K562 (cell line): ENCODE results near the gene DGKZ. TPM values are rescaled to one million over a fixed set of nuclear protein-coding genes. Genes with fewer than 3 reads are reported as not detected.

Experiments
- BCOR ChIP-seq: fragments of 450-650 bp; IDR thresholded peaks from 2 replicates; pipeline ENCODE4 v1.6.1; 2016
- CCNT2 ChIP-seq: IDR thresholded peaks from 2 replicates; pipeline ENCODE4 v1.6.1; 2011; ENCODE audit warnings: borderline replicate concordance, low read depth, mild to moderate bottlenecking, moderate library complexity, mixed read lengths, low read length; ENCODE audit not compliant: insufficient read length; ENCODE audit errors: extremely low read depth
- CHD2 ChIP-seq: IDR thresholded peaks from 2 replicates; pipeline ENCODE4 v1.6.1; 2011; ENCODE audit warnings: low read depth, low read length
- FOXP1 ChIP-seq: sonication (generic); formaldehyde crosslinking; IDR thresholded peaks from 2 replicates; pipeline ENCODE4 v1.8.0; 2022; ENCODE audit warnings: mild to moderate bottlenecking, missing genetic modification reagents
- HOMEZ ChIP-seq: fragments of 250-450 bp; sonication (Bioruptor Pico); IDR thresholded peaks from 2 replicates; pipeline ENCODE4 v1.4.0; 2020; ENCODE audit warnings: mild to moderate bottlenecking, moderate library complexity
- NBN ChIP-seq: fragments of 450-650 bp; IDR thresholded peaks from 2 replicates; pipeline ENCODE4 v1.6.1; 2016; ENCODE audit warnings: low read depth, mild to moderate bottlenecking
- PHB ChIP-seq: fragments of 250-450 bp; sonication (Bioruptor Pico); IDR thresholded peaks from 2 replicates; pipeline ENCODE4 v1.5.0; 2021
- TBP ChIP-seq: optimal IDR thresholded peaks from 2 replicates; pipeline ENCODE3; 2011; ENCODE audit warnings: low read depth, low read length, improper control_type of control experiment
- XRCC3 ChIP-seq: fragments of 450-650 bp; IDR thresholded peaks from 2 replicates; pipeline ENCODE4 v1.6.1; 2017; ENCODE audit warnings: mild to moderate bottlenecking, moderate library complexity
- ZFP36 ChIP-seq: fragments of 150-350 bp; IDR thresholded peaks from 2 replicates; pipeline ENCODE4 v1.6.1; 2018; ENCODE audit warnings: low read length, low read depth; ENCODE audit not compliant: partially characterized antibody
- ZNF407 ChIP-seq: fragments of 450-650 bp; IDR thresholded peaks from 2 replicates; pipeline ENCODE4 v1.6.1; 2016; ENCODE audit warnings: low read depth
- polyA plus RNA-seq, 8 experiments: library from polyadenylated mRNA; depleted of rRNA in 4 of 8; stranded (reverse) in 5 of 8; unstranded in 3 of 8; fragments of >200 nt; fragmentation: Nextera tagmentation in 2 of 8; fragmentation: Illumina TruSeq in 1 of 8; extraction: Ambion mirVana in 2 of 8; extraction: Trizol in 1 of 8; gene quantifications; 2 replicates each; pipeline versions ENCODE4 v1.2.1 to v1.2.3, GENCODE V29; 2011 to 2014; ENCODE audit warnings: inconsistent platforms in 1 of 8, missing spikeins in 1 of 8
- total RNA-seq, 7 experiments: library from RNA; depleted of rRNA in 6 of 7; stranded (reverse); fragments of >200 nt in 6 of 7; fragmentation: Illumina TruSeq in 2 of 7; extraction: Trizol in 2 of 7; gene quantifications; 2 replicates each; pipeline versions ENCODE4 v1.2.1 to v1.2.3, GENCODE V29; 2011 to 2021; ENCODE audit warnings: low replicate concordance in 1 of 7
- TF ChIP-seq, protein P1 (sequence below): fragments of 250-450 bp; sonication (Bioruptor Pico); IDR thresholded peaks from 2 replicates; pipeline ENCODE4 v1.4.0; 2020; ENCODE audit warnings: mild to moderate bottlenecking, moderate library complexity, borderline replicate concordance
- TF ChIP-seq, protein P2 (sequence below): fragments of 250-450 bp; sonication (Bioruptor Pico); IDR thresholded peaks from 2 replicates; pipeline ENCODE4 v1.8.0; 2022; ENCODE audit warnings: inconsistent platforms, mild to moderate bottlenecking, moderate library complexity, borderline replicate concordance

The DGKZ gene
- total and polyA plus RNA-seq, 9 of the 15 experiments (the other 6 are each of a cell fraction or from before 2014, with no cell fraction given), result 0.51 to 100 (median 44.2) TPM

DNA sequence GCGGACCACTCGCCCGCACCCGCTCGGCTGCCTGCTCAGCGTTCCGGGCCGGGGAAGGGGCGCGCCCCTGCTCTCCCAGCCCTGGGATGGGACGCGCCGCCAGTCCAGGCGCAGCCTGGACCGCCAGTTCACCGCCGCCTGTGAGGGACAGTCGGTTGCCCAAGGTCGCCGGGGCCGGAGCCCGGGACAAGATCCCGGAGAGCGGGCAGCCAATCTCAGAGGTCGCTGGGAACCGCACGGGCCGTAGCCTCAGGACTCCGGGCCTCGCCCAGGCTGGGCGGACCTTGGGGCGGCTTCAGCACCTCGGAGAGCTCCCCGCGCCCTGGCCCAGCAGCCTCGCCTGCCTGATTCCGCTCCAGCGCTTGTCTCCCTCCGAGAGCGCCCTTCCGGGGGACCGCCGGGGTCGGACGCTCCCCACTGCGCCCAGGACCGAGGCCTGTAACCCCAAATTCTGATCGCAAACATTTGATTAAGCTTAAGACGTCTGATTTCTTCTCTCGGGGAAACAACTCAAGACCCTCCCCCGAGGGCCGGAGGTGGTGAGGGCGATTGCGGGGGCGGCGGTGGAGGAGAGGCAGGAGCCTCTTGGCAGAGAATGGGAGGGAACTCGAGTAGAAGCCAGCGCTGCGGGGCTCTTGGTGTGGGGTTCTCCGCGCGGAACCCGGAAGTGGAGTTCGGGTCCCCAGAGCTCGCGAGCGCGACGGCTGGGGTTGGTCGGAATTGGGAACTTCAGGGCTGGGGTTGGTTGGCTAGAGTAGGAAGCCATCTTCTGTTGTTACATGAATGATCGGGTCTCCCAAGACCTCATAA, 45.4 kb downstream of the DGKZ start (continued):
- TF ChIP-seq ZNF407 (no peak), TBP (no peak), PHB (no peak), ZFP36 (no peak), BCOR (no peak; the same call in 1 of the 2 replicates), CHD2 (no peak), CCNT2 (peak; percentile 63), FOXP1 (CRISPR knock-in tag) (0 out of 2 replicates have a peak, but pooled peaks have one; percentile 65), XRCC3 (no peak), HOMEZ (CRISPR knock-in tag) (no peak), NBN (no peak)
- TF ChIP-seq, protein P1, sequence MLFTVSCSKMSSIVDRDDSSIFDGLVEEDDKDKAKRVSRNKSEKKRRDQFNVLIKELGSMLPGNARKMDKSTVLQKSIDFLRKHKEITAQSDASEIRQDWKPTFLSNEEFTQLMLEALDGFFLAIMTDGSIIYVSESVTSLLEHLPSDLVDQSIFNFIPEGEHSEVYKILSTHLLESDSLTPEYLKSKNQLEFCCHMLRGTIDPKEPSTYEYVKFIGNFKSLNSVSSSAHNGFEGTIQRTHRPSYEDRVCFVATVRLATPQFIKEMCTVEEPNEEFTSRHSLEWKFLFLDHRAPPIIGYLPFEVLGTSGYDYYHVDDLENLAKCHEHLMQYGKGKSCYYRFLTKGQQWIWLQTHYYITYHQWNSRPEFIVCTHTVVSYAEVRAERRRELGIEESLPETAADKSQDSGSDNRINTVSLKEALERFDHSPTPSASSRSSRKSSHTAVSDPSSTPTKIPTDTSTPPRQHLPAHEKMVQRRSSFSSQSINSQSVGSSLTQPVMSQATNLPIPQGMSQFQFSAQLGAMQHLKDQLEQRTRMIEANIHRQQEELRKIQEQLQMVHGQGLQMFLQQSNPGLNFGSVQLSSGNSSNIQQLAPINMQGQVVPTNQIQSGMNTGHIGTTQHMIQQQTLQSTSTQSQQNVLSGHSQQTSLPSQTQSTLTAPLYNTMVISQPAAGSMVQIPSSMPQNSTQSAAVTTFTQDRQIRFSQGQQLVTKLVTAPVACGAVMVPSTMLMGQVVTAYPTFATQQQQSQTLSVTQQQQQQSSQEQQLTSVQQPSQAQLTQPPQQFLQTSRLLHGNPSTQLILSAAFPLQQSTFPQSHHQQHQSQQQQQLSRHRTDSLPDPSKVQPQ (CRISPR knock-in tag), result no peak
- TF ChIP-seq, protein P2, sequence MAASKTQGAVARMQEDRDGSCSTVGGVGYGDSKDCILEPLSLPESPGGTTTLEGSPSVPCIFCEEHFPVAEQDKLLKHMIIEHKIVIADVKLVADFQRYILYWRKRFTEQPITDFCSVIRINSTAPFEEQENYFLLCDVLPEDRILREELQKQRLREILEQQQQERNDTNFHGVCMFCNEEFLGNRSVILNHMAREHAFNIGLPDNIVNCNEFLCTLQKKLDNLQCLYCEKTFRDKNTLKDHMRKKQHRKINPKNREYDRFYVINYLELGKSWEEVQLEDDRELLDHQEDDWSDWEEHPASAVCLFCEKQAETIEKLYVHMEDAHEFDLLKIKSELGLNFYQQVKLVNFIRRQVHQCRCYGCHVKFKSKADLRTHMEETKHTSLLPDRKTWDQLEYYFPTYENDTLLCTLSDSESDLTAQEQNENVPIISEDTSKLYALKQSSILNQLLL (CRISPR knock-in tag), result no peak
